ENCODE measurements around the gene DEUP1.
"Not testable (repeated sequence)": the region's sequence is repeated elsewhere in the genome, so short reads cannot be mapped to it uniquely, and the experiment has no call there.

DEUP1 gene, protein sequence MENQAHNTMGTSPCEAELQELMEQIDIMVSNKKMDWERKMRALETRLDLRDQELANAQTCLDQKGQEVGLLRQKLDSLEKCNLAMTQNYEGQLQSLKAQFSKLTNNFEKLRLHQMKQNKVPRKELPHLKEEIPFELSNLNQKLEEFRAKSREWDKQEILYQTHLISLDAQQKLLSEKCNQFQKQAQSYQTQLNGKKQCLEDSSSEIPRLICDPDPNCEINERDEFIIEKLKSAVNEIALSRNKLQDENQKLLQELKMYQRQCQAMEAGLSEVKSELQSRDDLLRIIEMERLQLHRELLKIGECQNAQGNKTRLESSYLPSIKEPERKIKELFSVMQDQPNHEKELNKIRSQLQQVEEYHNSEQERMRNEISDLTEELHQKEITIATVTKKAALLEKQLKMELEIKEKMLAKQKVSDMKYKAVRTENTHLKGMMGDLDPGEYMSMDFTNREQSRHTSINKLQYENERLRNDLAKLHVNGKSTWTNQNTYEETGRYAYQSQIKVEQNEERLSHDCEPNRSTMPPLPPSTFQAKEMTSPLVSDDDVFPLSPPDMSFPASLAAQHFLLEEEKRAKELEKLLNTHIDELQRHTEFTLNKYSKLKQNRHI

GRCh38 chr11:93330446-93330984, at the start of gene DEUP1:
DEUP1 (plus strand) TSS chr11:93330742; CDS start chr11:93332260, 1,518 bp downstream.
- no peak for DNase-seq

DNA sequence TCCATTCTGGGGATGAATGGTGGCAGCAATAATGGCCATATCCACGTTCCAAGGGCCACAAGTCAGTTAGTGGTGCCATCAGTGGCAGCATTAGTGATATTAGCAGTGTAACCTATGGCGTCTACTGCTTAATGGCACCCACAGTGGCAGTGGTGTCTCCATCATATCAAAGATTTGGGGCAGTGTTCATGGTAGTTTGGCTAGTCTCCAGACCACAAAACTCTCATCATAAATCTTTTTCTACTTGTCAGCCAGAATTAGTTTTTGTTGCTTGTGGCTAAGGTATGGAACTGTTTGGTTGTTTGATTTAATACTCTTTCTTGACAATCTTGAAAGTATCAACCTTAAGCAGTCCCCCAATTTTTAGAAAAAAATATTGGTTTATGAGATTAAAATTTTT, 45.1 kb upstream of the DEUP1 start:
- DNase-seq = no peak

- DNase-seq = no peak
Observed at GRCh38 chr11:93287434-93287833, 43.1 kb upstream of the DEUP1 start.

- DNase-seq = no peak
Observed at GRCh38 chr11:93288079-93288478, 42.5 kb upstream of the DEUP1 start.

- no peak for DNase-seq
Observed at GRCh38 chr11:93288767-93289166, 41.8 kb upstream of the DEUP1 start.

- DNase-seq = no peak
Observed at GRCh38 chr11:93289782-93290463, 40.6 kb upstream of the DEUP1 start.

GRCh38 chr11:93291110-93291509, 39.4 kb upstream of the DEUP1 start:
- no peak for DNase-seq

GRCh38 chr11:93291898-93292297, 38.6 kb upstream of the DEUP1 start:
- DNase-seq = no peak

DNA sequence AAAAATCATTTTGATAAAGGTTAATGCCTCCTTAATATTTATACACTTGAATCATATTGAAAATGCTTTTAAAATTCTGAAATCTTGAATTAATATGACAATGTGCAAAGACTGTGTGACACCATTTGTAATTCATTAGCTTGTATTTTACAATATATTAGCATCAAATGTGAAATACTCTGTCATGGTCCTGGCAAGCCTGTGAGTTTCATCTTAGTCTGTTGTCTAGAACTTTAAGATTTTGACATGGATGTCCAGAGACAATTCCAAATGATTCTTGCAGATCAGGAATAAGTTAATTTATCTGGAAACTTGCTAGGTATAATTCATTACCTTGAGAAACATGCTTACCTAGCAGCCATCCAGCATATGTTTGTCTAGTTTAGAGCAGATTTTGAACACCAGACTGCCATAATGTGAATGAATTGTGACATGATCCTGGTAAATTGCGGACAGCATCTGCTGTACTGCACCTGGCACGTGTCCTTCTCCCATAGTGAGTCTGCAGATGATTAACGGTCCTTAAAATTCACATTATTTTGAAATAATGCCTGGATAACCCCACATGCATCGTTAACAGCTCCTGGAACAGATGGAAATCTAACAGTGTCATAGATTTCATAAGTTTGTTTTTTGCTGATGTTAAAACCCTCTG, 34.5 kb upstream of the DEUP1 start:
- no peak for DNase-seq

DNA sequence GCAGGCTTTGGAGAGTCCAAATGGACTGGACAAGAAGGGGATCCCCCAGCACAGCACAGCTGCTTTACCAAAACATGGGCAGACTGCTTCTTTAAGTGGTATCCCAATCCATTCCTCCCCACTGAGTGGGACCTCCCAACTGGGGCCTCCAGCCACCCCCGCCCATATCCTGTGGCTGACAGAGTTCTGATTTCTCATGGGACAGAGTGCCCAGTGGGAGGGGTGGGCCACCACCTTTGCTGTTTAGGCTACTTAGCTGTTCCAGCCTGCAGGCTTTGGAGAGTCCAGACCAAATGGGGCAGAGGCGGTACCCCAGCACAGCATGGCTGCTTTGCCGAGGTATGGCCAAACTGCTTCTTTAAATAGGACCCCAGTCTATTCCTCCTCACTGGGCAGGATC, 26.9 kb upstream of the DEUP1 start:
- DNase-seq = no peak

DNA sequence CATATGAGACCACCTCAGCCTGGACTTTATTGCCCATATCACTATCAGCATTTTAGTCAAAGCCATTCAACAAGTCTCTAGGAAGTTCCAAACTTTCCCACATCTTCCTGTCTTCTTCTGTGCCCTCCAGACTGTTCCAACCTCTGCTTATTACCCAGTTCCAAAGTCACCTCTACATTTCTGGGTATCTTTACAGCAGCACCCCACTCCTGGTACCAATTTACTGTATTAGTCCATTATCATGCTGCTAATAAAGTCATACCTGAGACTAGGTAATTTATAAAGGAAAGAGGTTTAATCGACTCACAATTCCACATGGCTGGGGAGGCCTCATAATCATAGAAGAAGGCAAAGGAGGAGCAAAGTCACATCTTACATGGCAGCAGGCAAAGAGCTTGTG, 16.1 kb upstream of the DEUP1 start:
- not testable (repeated sequence) for DNase-seq

GRCh38 chr11:93319224-93319839, 11.2 kb upstream of the DEUP1 start:
- DNase-seq = no peak

DNA sequence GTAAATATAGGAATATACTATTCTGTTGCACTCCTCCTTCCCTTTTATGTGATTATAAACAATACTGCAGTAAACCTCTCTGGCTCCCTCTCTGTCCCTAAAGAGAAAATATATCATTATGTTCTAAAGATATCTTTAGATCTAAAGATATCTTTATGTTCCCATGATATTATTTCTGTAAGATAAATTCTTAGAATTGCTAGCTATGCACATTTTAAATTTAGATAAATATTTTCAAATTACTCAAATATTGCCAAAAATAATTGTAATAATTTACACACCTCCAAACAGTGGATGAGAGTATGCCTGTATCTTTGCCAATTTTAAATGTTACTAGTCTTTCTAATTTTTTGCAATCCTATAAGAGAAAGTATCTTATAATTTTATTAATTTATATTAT, 10.3 kb upstream of the DEUP1 start:
- no peak for DNase-seq

DNA sequence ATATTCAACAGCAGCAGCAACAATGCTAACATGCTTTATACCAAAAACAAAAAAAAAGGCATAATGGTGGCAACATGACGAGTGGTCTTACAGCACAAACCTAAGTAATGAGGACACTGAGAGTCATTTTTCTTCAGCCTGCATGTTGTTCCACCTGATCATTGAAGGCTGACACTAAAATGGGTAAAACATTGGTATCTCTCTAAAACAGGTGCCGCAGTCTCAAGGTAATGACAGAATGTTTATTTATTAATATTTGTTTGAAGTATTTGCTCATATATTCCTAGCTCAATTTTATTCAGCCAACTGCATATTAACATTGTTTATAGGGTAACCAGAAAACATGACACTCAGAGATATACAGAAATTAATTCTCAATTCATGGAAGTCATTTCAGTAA, 8.3 kb upstream of the DEUP1 start:
- no peak for DNase-seq

- no peak for DNase-seq
Observed at GRCh38 chr11:93323747-93324146, 6.8 kb upstream of the DEUP1 start.

DNA sequence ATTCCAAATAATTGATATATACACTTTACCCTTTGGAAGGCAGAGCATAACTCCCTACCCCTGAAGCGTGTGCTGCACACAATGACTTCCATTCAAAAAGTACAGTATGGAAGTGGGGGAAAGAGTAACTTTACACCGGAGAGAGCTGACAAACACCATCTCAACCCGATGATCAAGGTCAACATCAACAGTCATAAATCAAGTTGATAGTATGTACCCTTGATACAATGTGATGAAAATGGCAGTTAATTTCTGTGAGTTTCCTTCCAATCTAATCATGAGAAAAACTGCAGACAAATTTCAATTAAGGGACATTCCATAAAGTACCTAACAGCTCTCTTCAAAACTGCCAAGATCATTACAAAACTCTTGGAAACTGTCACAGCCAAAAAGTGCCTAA, 6.0 kb upstream of the DEUP1 start:
- no peak for DNase-seq

GRCh38 chr11:93326681-93327080, 3.9 kb upstream of the DEUP1 start:
- DNase-seq = no peak

GRCh38 chr11:93329936-93330445, 551 bp upstream of the DEUP1 start:
- DNase-seq = no peak

GRCh38 chr11:93340223-93340622, 9.7 kb downstream of the DEUP1 start:
- DNase-seq = no peak

GRCh38 chr11:93344855-93345333, 14.4 kb downstream of the DEUP1 start:
- DNase-seq = no peak

DNA sequence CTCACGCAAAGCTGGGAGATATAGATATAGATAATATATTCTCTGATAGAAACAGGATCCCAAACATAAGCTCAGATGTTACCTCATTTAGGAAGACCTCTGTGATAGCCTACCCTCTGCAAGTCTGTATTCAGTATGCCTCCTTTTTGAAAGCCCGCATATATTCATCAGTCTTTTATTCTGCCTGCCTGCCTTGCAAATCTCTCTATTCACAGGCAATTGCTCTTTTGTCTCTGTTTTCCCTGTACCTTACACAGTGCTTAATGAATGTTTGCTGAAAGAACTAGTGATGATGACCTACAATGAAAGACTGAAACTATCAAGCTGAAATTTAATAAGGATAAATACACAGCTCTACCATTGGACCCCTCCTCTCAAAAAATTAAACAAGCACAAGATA, 18.4 kb downstream of the DEUP1 start:
- no peak for DNase-seq

GRCh38 chr11:93350835-93351234, 20.3 kb downstream of the DEUP1 start:
- DNase-seq = no peak
